NT2/D1 (cell line): ENCODE measurements around the gene SLC52A3.

ENCODE experiments used
- SUZ12 ChIP-seq: IDR thresholded peaks from 2 replicates; pipeline ENCODE4 v1.6.1; 2011; ENCODE audit not compliant: insufficient read length, insufficient read depth; ENCODE audit errors: extremely low read depth
- YY1 ChIP-seq: IDR thresholded peaks from 2 replicates; pipeline ENCODE4 v1.6.1; 2011; ENCODE audit not compliant: insufficient read length, insufficient read depth
- ZNF274 ChIP-seq: IDR thresholded peaks from 2 replicates; pipeline ENCODE4 v1.6.1; 2011; ENCODE audit warnings: mild to moderate bottlenecking, low read depth, low read length

DNA sequence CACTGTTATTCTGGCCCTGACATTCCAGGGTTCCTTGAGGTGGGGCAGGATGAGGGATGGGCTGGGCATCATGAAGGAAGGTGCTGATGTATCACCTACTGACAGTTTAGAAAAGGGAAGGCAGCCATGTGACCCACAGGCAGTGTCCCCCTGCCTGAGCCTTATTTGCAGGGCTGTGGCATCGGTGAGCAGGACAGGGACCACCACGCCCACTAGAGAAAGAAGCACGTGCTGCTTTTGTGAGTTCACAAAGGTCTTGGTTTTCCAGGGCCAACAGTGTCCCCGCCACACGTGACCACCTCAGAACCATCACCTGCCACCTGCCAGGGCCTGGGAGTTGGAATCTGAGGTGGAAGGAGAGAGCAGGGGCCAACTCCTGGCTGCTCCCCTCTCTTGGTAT lies 49.2 kb downstream of the SLC52A3 start:
- no peak for TF ChIP-seq ZNF274
- no peak for TF ChIP-seq SUZ12
- no peak for TF ChIP-seq YY1
